ENCODE results near the gene CUL2.

DNA sequence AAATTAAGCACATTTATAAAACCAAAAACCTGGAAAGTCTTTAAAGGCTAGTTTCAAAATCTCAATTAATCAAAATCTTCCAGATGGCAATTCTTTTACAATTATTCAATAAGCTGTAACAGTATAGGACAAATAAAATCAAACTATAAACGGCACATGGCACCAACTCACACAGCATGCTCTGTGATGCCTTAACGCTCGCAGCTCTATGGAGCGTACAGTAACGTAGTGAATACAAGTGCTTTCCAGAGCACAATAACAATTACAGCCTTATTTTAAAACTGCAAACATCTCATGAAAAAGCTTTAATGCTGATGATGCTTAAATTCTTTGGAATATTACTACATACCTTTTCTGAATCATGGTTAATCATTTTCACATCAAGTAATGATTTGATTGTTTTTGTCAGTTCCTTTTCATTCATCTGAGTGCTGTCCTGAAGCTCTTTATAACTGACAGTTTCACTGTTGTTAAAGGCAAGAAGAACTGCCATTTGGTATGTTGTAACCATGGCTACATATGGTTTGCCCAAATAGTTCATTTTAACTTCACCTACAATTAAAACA is 74.2 kb downstream of the CUL2 start:
- TF ChIP-seq, protein P1, sequence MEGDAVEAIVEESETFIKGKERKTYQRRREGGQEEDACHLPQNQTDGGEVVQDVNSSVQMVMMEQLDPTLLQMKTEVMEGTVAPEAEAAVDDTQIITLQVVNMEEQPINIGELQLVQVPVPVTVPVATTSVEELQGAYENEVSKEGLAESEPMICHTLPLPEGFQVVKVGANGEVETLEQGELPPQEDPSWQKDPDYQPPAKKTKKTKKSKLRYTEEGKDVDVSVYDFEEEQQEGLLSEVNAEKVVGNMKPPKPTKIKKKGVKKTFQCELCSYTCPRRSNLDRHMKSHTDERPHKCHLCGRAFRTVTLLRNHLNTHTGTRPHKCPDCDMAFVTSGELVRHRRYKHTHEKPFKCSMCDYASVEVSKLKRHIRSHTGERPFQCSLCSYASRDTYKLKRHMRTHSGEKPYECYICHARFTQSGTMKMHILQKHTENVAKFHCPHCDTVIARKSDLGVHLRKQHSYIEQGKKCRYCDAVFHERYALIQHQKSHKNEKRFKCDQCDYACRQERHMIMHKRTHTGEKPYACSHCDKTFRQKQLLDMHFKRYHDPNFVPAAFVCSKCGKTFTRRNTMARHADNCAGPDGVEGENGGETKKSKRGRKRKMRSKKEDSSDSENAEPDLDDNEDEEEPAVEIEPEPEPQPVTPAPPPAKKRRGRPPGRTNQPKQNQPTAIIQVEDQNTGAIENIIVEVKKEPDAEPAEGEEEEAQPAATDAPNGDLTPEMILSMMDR (IDR thresholded peaks at IDR 0.05 in 8 of 11, conservative IDR thresholded peaks at IDR 0.05 in 3 of 11), result no peak
- TF ChIP-seq POLR2A (IDR thresholded peaks at IDR 0.05) (no peak), POLR2AphosphoS5 (IDR thresholded peaks at IDR 0.05) (no peak)

Data from spleen (tissue), 7 donors.